ENCODE results near the gene VEPH1.

VEPH1 gene

DNA sequence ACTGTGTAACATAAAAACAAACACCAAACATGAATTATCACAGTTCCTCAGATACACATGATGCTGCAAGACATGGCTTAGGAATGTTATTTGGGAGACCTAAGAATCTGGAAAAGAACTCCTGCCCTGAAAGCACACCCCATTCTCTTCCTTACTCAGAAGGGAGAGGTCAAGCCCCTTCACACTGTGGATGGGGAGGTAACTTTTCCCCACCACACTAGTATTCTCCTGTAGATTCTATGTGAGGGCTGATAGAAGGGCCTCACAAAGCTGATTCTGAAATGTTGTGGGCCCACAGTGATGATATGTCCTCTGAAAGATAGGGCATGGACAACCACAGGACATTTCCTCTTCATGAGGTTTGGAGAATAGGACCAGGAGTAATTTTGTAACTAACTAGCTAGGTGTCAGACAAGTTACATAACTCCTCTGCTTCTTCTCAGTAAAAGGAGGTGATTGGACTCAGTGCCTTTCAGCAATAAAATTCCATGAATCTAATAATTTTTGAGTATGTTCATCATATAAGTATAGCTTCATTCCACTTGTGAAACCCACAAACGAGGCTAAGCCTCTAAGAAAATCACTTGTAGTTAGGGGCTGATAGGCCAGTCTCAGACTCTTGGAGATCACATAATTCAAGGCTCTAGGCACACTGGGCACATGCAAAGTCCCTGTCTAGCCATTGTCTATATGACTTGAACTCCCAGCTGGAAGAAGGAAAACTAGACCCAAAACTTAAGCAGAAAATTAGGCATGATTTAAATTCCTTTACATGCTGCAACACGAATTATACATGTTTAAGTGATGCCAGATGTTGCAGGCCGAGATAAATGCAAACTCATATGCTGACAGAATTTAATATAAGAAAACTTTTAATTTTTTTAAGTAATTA, 59.1 kb downstream of the VEPH1 start:
- DNase-seq (ENCODE audit: low read depth in 1 of 2, low spot score in 1 of 2), result peak in 1 of 2 experiments; percentile 46
- no peaks in the 10 kb centered on the region for H3K27me3 ChIP-seq (ENCODE audit: insufficient read depth, poor library complexity, severe bottlenecking)
- TF ChIP-seq, protein P1, sequence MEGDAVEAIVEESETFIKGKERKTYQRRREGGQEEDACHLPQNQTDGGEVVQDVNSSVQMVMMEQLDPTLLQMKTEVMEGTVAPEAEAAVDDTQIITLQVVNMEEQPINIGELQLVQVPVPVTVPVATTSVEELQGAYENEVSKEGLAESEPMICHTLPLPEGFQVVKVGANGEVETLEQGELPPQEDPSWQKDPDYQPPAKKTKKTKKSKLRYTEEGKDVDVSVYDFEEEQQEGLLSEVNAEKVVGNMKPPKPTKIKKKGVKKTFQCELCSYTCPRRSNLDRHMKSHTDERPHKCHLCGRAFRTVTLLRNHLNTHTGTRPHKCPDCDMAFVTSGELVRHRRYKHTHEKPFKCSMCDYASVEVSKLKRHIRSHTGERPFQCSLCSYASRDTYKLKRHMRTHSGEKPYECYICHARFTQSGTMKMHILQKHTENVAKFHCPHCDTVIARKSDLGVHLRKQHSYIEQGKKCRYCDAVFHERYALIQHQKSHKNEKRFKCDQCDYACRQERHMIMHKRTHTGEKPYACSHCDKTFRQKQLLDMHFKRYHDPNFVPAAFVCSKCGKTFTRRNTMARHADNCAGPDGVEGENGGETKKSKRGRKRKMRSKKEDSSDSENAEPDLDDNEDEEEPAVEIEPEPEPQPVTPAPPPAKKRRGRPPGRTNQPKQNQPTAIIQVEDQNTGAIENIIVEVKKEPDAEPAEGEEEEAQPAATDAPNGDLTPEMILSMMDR (IDR thresholded peaks at IDR 0.05; ENCODE audit: insufficient read depth, low read length), result no peak
- TF ChIP-seq GABPA (IDR thresholded peaks at IDR 0.05; ENCODE audit: low read depth) (no peak), REST (IDR thresholded peaks at IDR 0.05; ENCODE audit: insufficient replicate concordance, low read depth) (no peak), POLR2AphosphoS5 (IDR thresholded peaks at IDR 0.05; ENCODE audit: low read depth) (no peak), SPI1 (IDR thresholded peaks at IDR 0.05; ENCODE audit: borderline replicate concordance, low read depth) (no peak)
- no peak overlapping the region for H3K4me3 ChIP-seq (replicated peaks; ENCODE audit: insufficient read depth, low read length)
- no peak overlapping the region; the same call in 1 of the 2 replicates for H3K27ac ChIP-seq (replicated peaks)

GRCh38 chr3:157442729-157443128, 60.5 kb downstream of the VEPH1 start:
- no peak overlapping the region for H3K4me3 ChIP-seq (replicated peaks; ENCODE audit: insufficient read depth, low read length)
- TF ChIP-seq GABPA (IDR thresholded peaks at IDR 0.05; ENCODE audit: low read depth), result no peak
- no peak for TF ChIP-seq POLR2AphosphoS5 (IDR thresholded peaks at IDR 0.05; ENCODE audit: low read depth)
- TF ChIP-seq REST (IDR thresholded peaks at IDR 0.05; ENCODE audit: insufficient replicate concordance, low read depth), result no peak
- TF ChIP-seq, protein P1 (IDR thresholded peaks at IDR 0.05; ENCODE audit: insufficient read depth, low read length), result no peak
- TF ChIP-seq SPI1 (IDR thresholded peaks at IDR 0.05; ENCODE audit: borderline replicate concordance, low read depth), result no peak
- no peak overlapping the region for H3K27ac ChIP-seq (replicated peaks)
- H3K27me3 ChIP-seq (ENCODE audit: insufficient read depth, poor library complexity, severe bottlenecking), result no peaks in the 10 kb centered on the region
- no peak for DNase-seq (ENCODE audit: low read depth in 1 of 2, low spot score in 1 of 2)

- H3K27ac ChIP-seq (replicated peaks), result no peak overlapping the region
- H3K4me3 ChIP-seq (replicated peaks; ENCODE audit: insufficient read depth, low read length), result no peak overlapping the region
- no peaks in the 10 kb centered on the region for H3K27me3 ChIP-seq (ENCODE audit: insufficient read depth, poor library complexity, severe bottlenecking)
- no peak for TF ChIP-seq REST (IDR thresholded peaks at IDR 0.05; ENCODE audit: insufficient replicate concordance, low read depth)
- no peak for TF ChIP-seq POLR2AphosphoS5 (IDR thresholded peaks at IDR 0.05; ENCODE audit: low read depth)
- no peak for TF ChIP-seq GABPA (IDR thresholded peaks at IDR 0.05; ENCODE audit: low read depth)
- TF ChIP-seq, protein P1 (IDR thresholded peaks at IDR 0.05; ENCODE audit: insufficient read depth, low read length), result no peak
- TF ChIP-seq SPI1 (IDR thresholded peaks at IDR 0.05; ENCODE audit: borderline replicate concordance, low read depth), result no peak
- DNase-seq (ENCODE audit: low read depth in 1 of 2, low spot score in 1 of 2), result no peak
These were observed 62.1 kb downstream of the VEPH1 start for GRCh38 chr3:157441102-157441624.
